ENCODE data around the gene OR7E24.
"Not testable (repeated sequence)": the region's sequence is repeated elsewhere in the genome, so short reads cannot be mapped to it uniquely, and the experiment has no call there.

Gene OR7E24

DNA sequence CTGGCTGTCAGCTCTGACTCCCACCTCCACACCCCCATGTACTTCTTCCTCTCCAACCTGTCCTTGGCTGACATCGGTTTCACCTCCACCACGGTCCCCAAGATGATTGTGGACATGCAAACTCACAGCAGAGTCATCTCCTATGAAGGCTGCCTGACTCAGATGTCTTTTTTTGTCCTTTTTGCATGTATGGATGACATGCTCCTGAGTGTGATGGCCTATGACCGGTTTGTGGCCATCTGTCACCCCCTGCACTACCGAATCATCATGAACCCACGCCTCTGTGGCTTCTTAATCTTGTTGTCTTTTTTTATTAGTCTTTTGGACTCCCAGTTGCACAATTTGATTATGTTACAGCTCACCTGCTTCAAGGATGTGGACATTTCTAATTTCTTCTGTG is 506 bp downstream of the OR7E24 start:
- H3K9me2 ChIP-seq (ENCODE audit: low read depth, low read length): no peaks in the 10 kb centered on the region
- H3K4me3 ChIP-seq (ENCODE audit: low read depth, low read length, poor library complexity, severe bottlenecking): no peak overlapping the region
- H3K27ac ChIP-seq (ENCODE audit: low read depth, low read length, poor library complexity, severe bottlenecking): no peak overlapping the region
- no peaks in the 10 kb centered on the region for H3K27me3 ChIP-seq (ENCODE audit: insufficient read depth, low read length)
- no peak overlapping the region for H2AFZ ChIP-seq (ENCODE audit: low read length)
- no peaks in the 10 kb centered on the region for H4K20me1 ChIP-seq (ENCODE audit: insufficient read depth, low read length)
- H3K79me2 ChIP-seq (ENCODE audit: insufficient read depth, low read length): no peaks in the 10 kb centered on the region
- H3K4me1 ChIP-seq (ENCODE audit: insufficient read depth, low read length, severe bottlenecking): no peaks in the 10 kb centered on the region
- no peaks in the 10 kb centered on the region for H3F3A ChIP-seq (ENCODE audit: insufficient read depth, low read length)
- no peak for TF ChIP-seq EZH2 (IDR thresholded peaks at IDR 0.05; ENCODE audit: borderline replicate concordance, low read length)
- TF ChIP-seq, protein P1, sequence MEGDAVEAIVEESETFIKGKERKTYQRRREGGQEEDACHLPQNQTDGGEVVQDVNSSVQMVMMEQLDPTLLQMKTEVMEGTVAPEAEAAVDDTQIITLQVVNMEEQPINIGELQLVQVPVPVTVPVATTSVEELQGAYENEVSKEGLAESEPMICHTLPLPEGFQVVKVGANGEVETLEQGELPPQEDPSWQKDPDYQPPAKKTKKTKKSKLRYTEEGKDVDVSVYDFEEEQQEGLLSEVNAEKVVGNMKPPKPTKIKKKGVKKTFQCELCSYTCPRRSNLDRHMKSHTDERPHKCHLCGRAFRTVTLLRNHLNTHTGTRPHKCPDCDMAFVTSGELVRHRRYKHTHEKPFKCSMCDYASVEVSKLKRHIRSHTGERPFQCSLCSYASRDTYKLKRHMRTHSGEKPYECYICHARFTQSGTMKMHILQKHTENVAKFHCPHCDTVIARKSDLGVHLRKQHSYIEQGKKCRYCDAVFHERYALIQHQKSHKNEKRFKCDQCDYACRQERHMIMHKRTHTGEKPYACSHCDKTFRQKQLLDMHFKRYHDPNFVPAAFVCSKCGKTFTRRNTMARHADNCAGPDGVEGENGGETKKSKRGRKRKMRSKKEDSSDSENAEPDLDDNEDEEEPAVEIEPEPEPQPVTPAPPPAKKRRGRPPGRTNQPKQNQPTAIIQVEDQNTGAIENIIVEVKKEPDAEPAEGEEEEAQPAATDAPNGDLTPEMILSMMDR (IDR thresholded peaks at IDR 0.05; ENCODE audit: low read length): no peak
- no peak overlapping the region for H3K9ac ChIP-seq (ENCODE audit: low read length)
- no peak overlapping the region for H3K4me2 ChIP-seq (ENCODE audit: low read length)
- H3K36me3 ChIP-seq (ENCODE audit: insufficient read depth, low read length): no peaks in the 10 kb centered on the region
- H3K9me3 ChIP-seq (ENCODE audit: low read length): no peaks in the 10 kb centered on the region

DNA sequence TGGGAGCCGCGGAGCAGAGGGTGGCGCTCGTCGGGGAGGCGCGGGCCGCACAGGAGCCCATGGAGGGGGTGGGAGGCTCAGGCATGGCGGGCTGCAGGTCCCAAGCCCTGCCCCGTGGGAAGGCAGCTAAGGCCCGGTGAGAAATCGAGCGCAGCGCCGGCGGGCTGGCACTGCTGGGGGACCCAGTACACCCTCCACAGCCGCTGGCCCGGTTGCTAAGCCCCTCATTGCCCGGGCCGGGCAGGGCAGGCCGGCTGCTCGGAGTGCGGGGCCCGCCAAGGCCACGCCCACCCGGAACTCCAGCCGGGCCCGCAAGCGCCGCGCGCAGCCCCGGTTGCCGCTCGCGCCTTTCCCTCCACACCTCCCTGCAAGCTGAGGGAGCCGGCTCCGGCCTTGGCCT is 32.8 kb downstream of the OR7E24 start:
- H3K9me3 ChIP-seq (ENCODE audit: low read length); H3K4me3 ChIP-seq (ENCODE audit: low read depth, low read length, poor library complexity, severe bottlenecking); H3K4me1 ChIP-seq (ENCODE audit: insufficient read depth, low read length, severe bottlenecking); H2AFZ ChIP-seq (ENCODE audit: low read length); H3K9me2 ChIP-seq (ENCODE audit: low read depth, low read length); H3K4me2 ChIP-seq (ENCODE audit: low read length); H3F3A ChIP-seq (ENCODE audit: insufficient read depth, low read length); H3K79me2 ChIP-seq (ENCODE audit: insufficient read depth, low read length); H3K36me3 ChIP-seq (ENCODE audit: insufficient read depth, low read length); H3K27ac ChIP-seq (ENCODE audit: low read depth, low read length, poor library complexity, severe bottlenecking); H3K9ac ChIP-seq (ENCODE audit: low read length); H4K20me1 ChIP-seq (ENCODE audit: insufficient read depth, low read length); H3K27me3 ChIP-seq (ENCODE audit: insufficient read depth, low read length): not testable (repeated sequence)

- Histone ChIP-seq H3F3A (ENCODE audit: insufficient read depth, low read length) (no peaks in the 10 kb centered on the region), H3K9me2 (ENCODE audit: low read depth, low read length) (no peaks in the 10 kb centered on the region), H3K27me3 (ENCODE audit: insufficient read depth, low read length) (no peaks in the 10 kb centered on the region), H3K9me3 (ENCODE audit: low read length) (peaks cover 24% of the 10 kb centered on the region), H3K36me3 (ENCODE audit: insufficient read depth, low read length) (peaks cover 22% of the 10 kb centered on the region), H3K79me2 (ENCODE audit: insufficient read depth, low read length) (no peaks in the 10 kb centered on the region), H3K9ac (ENCODE audit: low read length) (no peak overlapping the region), H2AFZ (ENCODE audit: low read length) (no peak overlapping the region), H3K4me3 (ENCODE audit: low read depth, low read length, poor library complexity, severe bottlenecking) (no peak overlapping the region), H4K20me1 (ENCODE audit: insufficient read depth, low read length) (no peaks in the 10 kb centered on the region), H3K27ac (ENCODE audit: low read depth, low read length, poor library complexity, severe bottlenecking) (no peak overlapping the region), H3K4me1 (ENCODE audit: insufficient read depth, low read length, severe bottlenecking) (no peaks in the 10 kb centered on the region), H3K4me2 (ENCODE audit: low read length) (no peak overlapping the region)
- no peak for TF ChIP-seq EZH2 (IDR thresholded peaks at IDR 0.05; ENCODE audit: borderline replicate concordance, low read length)
- TF ChIP-seq, protein P1 (IDR thresholded peaks at IDR 0.05; ENCODE audit: low read length): no peak
Observed at GRCh38 chr19:9289231-9289884, 38.6 kb downstream of the OR7E24 start.

DNA sequence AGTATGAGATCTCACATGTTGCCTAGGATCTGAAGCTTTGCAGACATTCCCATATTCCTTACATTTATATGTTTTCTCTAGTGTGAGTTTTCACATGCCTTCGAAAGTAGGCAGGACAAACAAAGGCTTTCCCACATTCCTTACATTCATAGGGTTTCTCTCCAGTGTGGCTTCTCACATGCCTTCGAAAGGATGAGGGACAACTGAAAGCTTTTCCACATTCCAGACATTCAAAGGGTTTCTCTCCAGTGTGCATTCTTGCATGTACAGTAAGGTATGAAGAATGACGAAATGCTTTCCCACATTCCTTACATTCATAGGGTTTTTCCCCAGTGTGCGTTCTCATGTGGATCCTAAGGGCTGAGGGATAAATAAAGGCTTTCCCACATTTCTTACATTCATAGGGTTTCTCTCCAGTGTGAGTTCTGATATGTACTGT is 44.7 kb downstream of the OR7E24 start:
- H3K27me3 ChIP-seq (ENCODE audit: insufficient read depth, low read length): no peaks in the 10 kb centered on the region
- no peak overlapping the region for H3K9ac ChIP-seq (ENCODE audit: low read length)
- TF ChIP-seq, protein P1 (IDR thresholded peaks at IDR 0.05; ENCODE audit: low read length): no peak
- no peak for TF ChIP-seq EZH2 (IDR thresholded peaks at IDR 0.05; ENCODE audit: borderline replicate concordance, low read length)
- H3K27ac ChIP-seq (ENCODE audit: low read depth, low read length, poor library complexity, severe bottlenecking): no peak overlapping the region
- H3K4me3 ChIP-seq (ENCODE audit: low read depth, low read length, poor library complexity, severe bottlenecking): no peak overlapping the region
- H3K79me2 ChIP-seq (ENCODE audit: insufficient read depth, low read length): no peaks in the 10 kb centered on the region
- H3K9me3 ChIP-seq (ENCODE audit: low read length): peaks cover 44% of the 10 kb centered on the region
- no peak overlapping the region for H2AFZ ChIP-seq (ENCODE audit: low read length)
- no peaks in the 10 kb centered on the region for H3F3A ChIP-seq (ENCODE audit: insufficient read depth, low read length)
- no peaks in the 10 kb centered on the region for H4K20me1 ChIP-seq (ENCODE audit: insufficient read depth, low read length)
- no peak overlapping the region for H3K4me2 ChIP-seq (ENCODE audit: low read length)
- H3K9me2 ChIP-seq (ENCODE audit: low read depth, low read length): no peaks in the 10 kb centered on the region
- peaks cover 69% of the 10 kb centered on the region for H3K36me3 ChIP-seq (ENCODE audit: insufficient read depth, low read length)
- H3K4me1 ChIP-seq (ENCODE audit: insufficient read depth, low read length, severe bottlenecking): no peaks in the 10 kb centered on the region
